Measurements from ENCODE around the gene ST14.

DNA sequence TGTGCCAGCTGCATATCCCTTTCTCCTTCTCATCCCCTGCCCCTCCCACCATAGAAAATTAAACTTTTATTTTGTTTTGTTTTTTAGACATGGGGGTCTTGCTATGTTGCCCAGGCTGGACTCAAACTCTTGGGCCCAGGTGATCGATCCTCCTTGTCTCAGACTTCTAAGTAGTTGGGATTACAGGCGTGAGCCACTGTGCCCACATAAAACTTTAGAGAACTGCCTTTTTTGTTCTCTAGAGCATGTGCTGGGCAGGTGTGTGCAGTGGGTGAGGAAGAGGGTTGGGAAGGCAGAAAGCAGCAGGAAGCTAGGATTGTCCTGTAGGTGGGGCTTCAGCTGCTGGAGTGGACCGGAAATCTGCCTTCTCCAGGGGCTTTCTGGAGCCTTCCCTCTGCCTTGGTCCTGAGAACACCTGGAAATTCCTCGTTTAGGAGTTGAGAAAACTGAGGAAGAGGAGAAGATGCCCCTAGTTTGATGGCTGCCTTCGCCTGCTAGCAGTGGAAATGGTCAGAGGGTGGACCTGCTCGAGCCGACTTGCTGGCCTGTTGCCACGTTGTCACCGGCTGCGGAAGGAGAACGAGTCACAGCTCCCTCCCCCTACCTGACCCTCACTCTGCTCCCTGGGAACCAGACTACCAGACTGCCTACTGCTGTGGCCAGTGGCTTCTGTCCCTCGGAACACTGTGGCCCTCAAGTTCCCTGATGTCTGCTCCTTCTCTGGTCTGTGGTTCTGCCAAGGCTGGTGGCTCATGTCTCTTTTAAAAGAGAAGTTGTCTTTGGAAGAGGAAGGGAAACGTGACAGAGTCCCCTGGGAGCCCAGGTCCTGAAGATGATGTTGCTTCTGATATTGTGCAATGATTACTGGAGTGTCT is 4.0 kb downstream of the ST14 start:
- TF ChIP-seq, protein P1, sequence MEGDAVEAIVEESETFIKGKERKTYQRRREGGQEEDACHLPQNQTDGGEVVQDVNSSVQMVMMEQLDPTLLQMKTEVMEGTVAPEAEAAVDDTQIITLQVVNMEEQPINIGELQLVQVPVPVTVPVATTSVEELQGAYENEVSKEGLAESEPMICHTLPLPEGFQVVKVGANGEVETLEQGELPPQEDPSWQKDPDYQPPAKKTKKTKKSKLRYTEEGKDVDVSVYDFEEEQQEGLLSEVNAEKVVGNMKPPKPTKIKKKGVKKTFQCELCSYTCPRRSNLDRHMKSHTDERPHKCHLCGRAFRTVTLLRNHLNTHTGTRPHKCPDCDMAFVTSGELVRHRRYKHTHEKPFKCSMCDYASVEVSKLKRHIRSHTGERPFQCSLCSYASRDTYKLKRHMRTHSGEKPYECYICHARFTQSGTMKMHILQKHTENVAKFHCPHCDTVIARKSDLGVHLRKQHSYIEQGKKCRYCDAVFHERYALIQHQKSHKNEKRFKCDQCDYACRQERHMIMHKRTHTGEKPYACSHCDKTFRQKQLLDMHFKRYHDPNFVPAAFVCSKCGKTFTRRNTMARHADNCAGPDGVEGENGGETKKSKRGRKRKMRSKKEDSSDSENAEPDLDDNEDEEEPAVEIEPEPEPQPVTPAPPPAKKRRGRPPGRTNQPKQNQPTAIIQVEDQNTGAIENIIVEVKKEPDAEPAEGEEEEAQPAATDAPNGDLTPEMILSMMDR (conservative IDR thresholded peaks at IDR 0.05 in 1 of 2, IDR thresholded peaks at IDR 0.05 in 1 of 2; ENCODE audit: low read depth in 1 of 2, low read length in 2 of 2): no peak
- no peak for TF ChIP-seq EZH2 (IDR thresholded peaks at IDR 0.05; ENCODE audit: low read length, missing control alignments)

Data from fibroblast of lung (primary cell).